ENCODE measurements around the gene PPIF. TPM values are rescaled to one million over a fixed set of nuclear protein-coding genes. Genes with fewer than 3 reads are reported as not detected.
A peak's percentile ranks its signal among the peaks of the same experiment; 100 is the strongest.

The PPIF gene
- total RNA-seq, 1 experiment from 2014 or later: 133 TPM

- intact Hi-C loops (cut with micrococcal nuclease; ENCODE audit: unreplicated experiment): no loop called here
- Mint-ChIP-seq H3K27me3 (ENCODE audit: insufficient read depth, unreplicated experiment) (no peaks in the 10 kb centered on the region), H3K4me3 (ENCODE audit: unreplicated experiment) (no peak overlapping the region), H3K9me3 (ENCODE audit: unreplicated experiment) (no peaks in the 10 kb centered on the region), H3K27ac (ENCODE audit: unreplicated experiment) (no peak overlapping the region), H3K36me3 (ENCODE audit: insufficient read depth, unreplicated experiment) (peaks cover 63% of the 10 kb centered on the region), H3K4me1 (ENCODE audit: low read depth, unreplicated experiment) (no peaks in the 10 kb centered on the region)
- no peak for TF ChIP-seq CTCF (IDR thresholded peaks at IDR 0.05; ENCODE audit: insufficient read depth in 1 of 2, low read depth in 1 of 2, low read length in 1 of 2, severe bottlenecking in 1 of 2, unreplicated experiment in 1 of 2)
- ChIA-PET CTCF (no interaction called here), POLR2A (no interaction called here)
- no peak overlapping the region for H3K4me3 ChIP-seq (ENCODE audit: low read depth, low read length)
- no peak for DNase-seq
- no TSS peak for BruUV-seq (replicated peaks)
- H3K36me3 ChIP-seq (ENCODE audit: control insufficient read depth, insufficient read depth, low read length): peaks cover 6% of the 10 kb centered on the region
- no peaks in the 10 kb centered on the region for H3K4me1 ChIP-seq
- no peaks in the 10 kb centered on the region for H3K9me3 ChIP-seq
- H3K27me3 ChIP-seq (replicated peaks; ENCODE audit: control insufficient read depth, insufficient read depth, low read length): no peaks in the 10 kb centered on the region
Observed at GRCh38 chr10:79308969-79309665, 38.2 kb upstream of the PPIF start.

- no peak for DNase-seq
- POLR2A ChIA-PET: no interaction called here
- Mint-ChIP-seq H3K27me3 (ENCODE audit: insufficient read depth, unreplicated experiment) (no peaks in the 10 kb centered on the region), H3K4me3 (ENCODE audit: unreplicated experiment) (no peak overlapping the region), H3K36me3 (ENCODE audit: insufficient read depth, unreplicated experiment) (peaks cover 58% of the 10 kb centered on the region), H3K4me1 (ENCODE audit: low read depth, unreplicated experiment) (no peaks in the 10 kb centered on the region), H3K9me3 (ENCODE audit: unreplicated experiment) (no peaks in the 10 kb centered on the region), H3K27ac (ENCODE audit: unreplicated experiment) (peak overlapping the region; percentile 27)
- CTCF ChIA-PET: no interaction called here
- TF ChIP-seq CTCF (IDR thresholded peaks at IDR 0.05; ENCODE audit: insufficient read depth in 1 of 2, low read depth in 1 of 2, low read length in 1 of 2, severe bottlenecking in 1 of 2, unreplicated experiment in 1 of 2): no peak
- Histone ChIP-seq H3K4me3 (ENCODE audit: low read depth, low read length) (no peak overlapping the region), H3K36me3 (ENCODE audit: control insufficient read depth, insufficient read depth, low read length) (peaks cover 6% of the 10 kb centered on the region), H3K27me3 (replicated peaks; ENCODE audit: control insufficient read depth, insufficient read depth, low read length) (no peaks in the 10 kb centered on the region), H3K9me3 (no peaks in the 10 kb centered on the region), H3K4me1 (no peaks in the 10 kb centered on the region)
- intact Hi-C loops (cut with micrococcal nuclease; ENCODE audit: unreplicated experiment): no loop called here
- no TSS peak for BruUV-seq (replicated peaks)
Observed at GRCh38 chr10:79310200-79310865, 36.9 kb upstream of the PPIF start.

GRCh38 chr10:79310911-79311573 lies 36.2 kb upstream of the PPIF start:
- POLR2A ChIA-PET: no interaction called here
- no TSS peak for BruUV-seq (replicated peaks)
- H3K36me3 Mint-ChIP-seq (ENCODE audit: insufficient read depth, unreplicated experiment): peaks cover 53% of the 10 kb centered on the region

More at GRCh38 chr10:79310911-79311573, 36.2 kb upstream of the PPIF start:
- Mint-ChIP-seq H3K4me3 (ENCODE audit: unreplicated experiment) (no peak overlapping the region), H3K27ac (ENCODE audit: unreplicated experiment) (peak overlapping the region; percentile 27), H3K4me1 (ENCODE audit: low read depth, unreplicated experiment) (no peaks in the 10 kb centered on the region), H3K27me3 (ENCODE audit: insufficient read depth, unreplicated experiment) (no peaks in the 10 kb centered on the region), H3K9me3 (ENCODE audit: unreplicated experiment) (no peaks in the 10 kb centered on the region)
- no peak overlapping the region for H3K4me3 ChIP-seq (ENCODE audit: low read depth, low read length)
- H3K36me3 ChIP-seq (ENCODE audit: control insufficient read depth, insufficient read depth, low read length): peaks cover 6% of the 10 kb centered on the region
- intact Hi-C loops (cut with micrococcal nuclease; ENCODE audit: unreplicated experiment): no loop called here
- DNase-seq: no peak
- no peaks in the 10 kb centered on the region for H3K4me1 ChIP-seq
- H3K27me3 ChIP-seq (replicated peaks; ENCODE audit: control insufficient read depth, insufficient read depth, low read length): no peaks in the 10 kb centered on the region
- H3K9me3 ChIP-seq: no peaks in the 10 kb centered on the region
- TF ChIP-seq CTCF (IDR thresholded peaks at IDR 0.05; ENCODE audit: insufficient read depth in 1 of 2, low read depth in 1 of 2, low read length in 1 of 2, severe bottlenecking in 1 of 2, unreplicated experiment in 1 of 2): no peak
- CTCF ChIA-PET: no interaction called here
